Fibroblast of lung (primary cell): ENCODE data around the gene CHDH.

Experiments
- EZH2 ChIP-seq: IDR thresholded peaks from 2 replicates; pipeline ENCODE4 v1.5.1; 2012; ENCODE audit warnings: low read length, control low read depth, mild to moderate bottlenecking; ENCODE audit errors: missing control alignments
- TF ChIP-seq, protein P1 (sequence below), 2 donors: IDR thresholded peaks in 1 of 2; conservative IDR thresholded peaks in 1 of 2; 1 replicate in 1 of 2; 2 replicates in 1 of 2; pipeline ENCODE4 v1.5.1; 2011 to 2012; ENCODE audit warnings: low read length in 2 of 2, control low read depth in 1 of 2, inconsistent platforms in 1 of 2, low read depth in 1 of 2, mild to moderate bottlenecking in 1 of 2

- TF ChIP-seq, protein P1, sequence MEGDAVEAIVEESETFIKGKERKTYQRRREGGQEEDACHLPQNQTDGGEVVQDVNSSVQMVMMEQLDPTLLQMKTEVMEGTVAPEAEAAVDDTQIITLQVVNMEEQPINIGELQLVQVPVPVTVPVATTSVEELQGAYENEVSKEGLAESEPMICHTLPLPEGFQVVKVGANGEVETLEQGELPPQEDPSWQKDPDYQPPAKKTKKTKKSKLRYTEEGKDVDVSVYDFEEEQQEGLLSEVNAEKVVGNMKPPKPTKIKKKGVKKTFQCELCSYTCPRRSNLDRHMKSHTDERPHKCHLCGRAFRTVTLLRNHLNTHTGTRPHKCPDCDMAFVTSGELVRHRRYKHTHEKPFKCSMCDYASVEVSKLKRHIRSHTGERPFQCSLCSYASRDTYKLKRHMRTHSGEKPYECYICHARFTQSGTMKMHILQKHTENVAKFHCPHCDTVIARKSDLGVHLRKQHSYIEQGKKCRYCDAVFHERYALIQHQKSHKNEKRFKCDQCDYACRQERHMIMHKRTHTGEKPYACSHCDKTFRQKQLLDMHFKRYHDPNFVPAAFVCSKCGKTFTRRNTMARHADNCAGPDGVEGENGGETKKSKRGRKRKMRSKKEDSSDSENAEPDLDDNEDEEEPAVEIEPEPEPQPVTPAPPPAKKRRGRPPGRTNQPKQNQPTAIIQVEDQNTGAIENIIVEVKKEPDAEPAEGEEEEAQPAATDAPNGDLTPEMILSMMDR (conservative IDR thresholded peaks at IDR 0.05 in 1 of 2, IDR thresholded peaks at IDR 0.05 in 1 of 2; ENCODE audit: low read depth in 1 of 2, low read length in 2 of 2): no peak
- TF ChIP-seq EZH2: no peak
These were observed 65.4 kb downstream of the CHDH start for GRCh38 chr3:53780806-53781205.
